T-helper 9 cell (primary cell): ENCODE measurements around the gene FADS3.

Source experiments
- DNase-seq: peaks from one replicate; pipeline ENCODE4 v3.0.0-alpha.2; 2020

Gene FADS3

DNA sequence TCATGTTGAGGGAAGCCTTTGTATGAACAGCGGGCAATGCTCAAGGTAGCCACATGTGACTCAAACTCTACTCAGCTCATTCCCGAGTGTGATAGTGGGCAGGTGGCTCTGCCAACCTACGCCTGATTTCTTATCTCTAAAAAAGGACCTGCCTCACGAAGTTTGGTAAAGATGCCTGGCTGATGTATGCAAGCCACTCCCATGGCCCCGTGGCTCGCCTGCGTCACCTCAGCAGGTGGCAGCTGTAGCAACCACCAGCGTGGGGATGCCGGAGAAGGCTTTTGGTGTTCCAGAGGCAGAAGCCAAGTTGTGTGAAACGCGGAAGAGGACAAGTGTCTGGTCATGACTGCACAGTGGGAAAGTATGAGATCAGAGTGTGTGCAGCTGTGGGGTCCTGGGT, 57.9 kb downstream of the FADS3 start:
- peak; percentile 40 for DNase-seq

DNA sequence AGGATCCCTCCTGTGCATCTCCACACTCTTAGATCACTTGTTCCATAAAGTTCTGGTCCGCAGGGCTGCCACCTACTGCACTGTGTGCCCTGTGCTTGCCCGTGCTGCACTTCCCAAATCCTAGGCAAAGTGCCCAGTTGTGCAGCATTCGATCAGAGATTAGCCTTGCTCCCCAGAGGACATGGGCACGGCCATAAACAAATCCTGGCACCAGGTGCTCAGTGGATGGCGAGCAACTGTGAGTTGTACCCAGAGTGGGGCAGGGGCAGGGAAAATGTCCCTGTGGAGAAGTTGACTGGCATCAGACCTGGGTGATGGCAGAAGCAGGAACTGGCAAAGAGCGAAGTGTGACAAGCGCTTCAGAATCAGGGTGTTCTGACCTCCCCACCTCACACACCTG, 58.6 kb downstream of the FADS3 start:
- no peak for DNase-seq

DNA sequence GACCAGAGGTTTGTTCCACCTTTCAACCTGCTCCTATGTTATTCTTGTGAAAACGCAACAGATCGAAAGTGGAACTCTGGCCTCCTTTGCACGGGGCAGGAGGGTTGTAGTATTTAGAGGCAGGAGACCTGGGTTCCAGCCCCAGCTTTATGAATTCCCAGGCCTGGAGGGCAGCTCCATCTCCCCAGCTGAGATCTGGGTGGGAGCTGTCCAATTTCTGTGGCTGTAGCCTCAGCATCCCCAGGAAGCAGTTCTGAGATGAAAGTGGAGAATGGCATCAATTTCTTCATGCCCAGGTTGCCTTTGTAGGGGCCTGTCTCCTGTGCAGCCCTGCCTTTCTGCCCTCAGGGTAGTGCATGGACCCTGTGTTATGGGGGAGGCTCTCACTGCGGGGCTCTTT, 59.1 kb downstream of the FADS3 start:
- DNase-seq = no peak

DNA sequence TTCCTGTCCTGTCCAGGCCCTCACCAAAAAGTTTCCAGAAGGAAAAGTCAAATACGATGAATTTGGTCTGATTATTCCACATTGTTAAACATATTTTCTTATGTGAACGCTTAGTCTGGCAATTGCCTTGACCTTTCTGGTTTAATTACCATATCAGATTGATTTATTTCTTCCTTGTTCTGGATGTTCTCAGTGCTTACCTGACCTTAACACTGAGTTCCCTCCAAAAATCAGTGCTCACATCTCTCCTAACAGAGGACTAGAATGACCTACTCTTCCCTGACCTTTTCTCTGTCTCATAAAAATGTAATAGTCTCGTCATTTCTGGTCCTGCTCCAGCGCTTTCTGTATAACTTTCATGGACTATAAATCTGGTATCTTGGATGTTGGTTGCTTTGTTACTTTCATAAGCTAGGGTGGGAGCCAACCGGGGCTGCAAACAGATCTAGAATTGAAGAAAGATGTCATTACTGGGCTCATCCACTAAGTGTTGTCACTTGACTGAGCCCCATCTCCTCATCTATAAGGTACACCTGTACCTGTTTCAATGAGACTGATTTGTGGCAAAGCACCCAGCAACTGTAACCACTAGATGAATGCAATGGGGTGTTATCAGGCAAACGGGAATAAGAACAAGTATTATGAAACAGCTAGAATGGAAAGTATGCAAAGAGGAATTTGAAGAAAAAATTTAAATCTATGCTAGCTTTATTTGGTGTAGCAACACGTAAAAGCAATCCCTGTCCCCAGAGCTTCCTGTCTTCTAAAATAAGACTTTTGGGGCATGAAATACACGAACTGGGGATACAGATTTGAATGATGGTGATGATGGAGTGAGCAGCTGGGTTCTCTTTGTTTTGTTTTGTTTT, 60.9 kb downstream of the FADS3 start:
- DNase-seq = no peak

DNA sequence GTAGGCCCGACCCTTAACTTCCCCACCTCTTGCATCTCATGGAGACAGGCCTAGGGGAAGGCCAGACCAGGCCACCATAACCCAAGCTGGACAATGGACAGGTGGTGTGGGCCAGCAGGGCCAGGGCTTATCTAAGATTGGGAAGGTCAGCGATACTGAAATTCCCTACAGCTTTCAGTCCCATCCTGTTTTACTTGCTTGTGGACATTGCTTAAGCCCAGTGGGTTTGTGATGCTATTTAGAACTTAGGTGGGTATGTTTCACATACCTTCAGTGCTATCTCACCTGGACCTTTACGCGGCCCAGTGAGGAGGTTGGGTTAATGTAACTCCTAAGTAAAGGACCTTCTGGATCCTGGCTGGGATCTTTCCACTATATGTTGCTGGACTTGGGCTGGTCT, 61.5 kb downstream of the FADS3 start:
- no peak for DNase-seq

DNA sequence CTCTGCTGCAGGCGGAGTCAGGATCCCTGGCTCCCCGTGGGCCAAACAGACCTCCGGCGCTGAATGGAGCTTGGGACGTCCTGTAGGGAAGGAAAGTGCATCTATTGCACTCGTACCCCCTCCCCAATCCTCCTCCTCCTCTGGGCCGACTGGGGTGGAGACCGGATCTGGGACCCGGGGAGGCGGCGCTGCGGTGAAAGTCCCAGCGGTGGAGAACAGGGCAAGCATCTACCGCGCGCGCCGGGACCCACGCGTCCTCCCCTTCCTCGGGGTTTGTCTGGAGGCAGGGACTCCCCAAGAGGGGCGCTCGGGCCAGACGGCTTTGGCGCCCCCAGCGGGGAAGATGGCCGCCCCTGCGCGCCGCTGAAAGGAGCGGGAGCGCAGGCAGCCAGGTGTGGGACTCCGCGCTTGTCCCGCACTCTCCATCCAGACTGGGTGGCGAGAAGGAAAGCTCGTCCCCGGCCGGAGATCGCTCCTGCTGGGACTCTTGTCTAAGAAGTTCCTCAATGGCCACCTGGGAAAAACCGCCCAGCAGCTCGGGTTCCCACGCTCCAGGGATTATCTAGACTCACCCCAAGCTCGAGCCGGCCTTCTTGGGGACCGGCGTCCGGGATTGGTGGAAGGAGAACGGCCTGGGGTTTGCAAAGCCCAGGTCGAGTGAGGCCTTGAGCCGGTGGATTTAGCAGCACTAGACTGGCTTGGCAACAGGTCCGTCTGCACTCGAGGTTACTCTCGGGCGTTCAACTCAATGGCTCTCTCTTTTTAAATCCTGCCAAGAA, 62.5 kb downstream of the FADS3 start:
- DNase-seq = peak; percentile 50

DNA sequence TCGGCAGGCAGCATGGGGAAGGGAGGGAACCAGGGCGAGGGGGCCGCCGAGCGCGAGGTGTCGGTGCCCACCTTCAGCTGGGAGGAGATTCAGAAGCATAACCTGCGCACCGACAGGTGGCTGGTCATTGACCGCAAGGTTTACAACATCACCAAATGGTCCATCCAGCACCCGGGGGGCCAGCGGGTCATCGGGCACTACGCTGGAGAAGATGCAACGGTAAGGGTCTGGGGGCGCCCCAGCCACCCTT, 63.0 kb downstream of the FADS3 start:
- DNase-seq = no peak

DNA sequence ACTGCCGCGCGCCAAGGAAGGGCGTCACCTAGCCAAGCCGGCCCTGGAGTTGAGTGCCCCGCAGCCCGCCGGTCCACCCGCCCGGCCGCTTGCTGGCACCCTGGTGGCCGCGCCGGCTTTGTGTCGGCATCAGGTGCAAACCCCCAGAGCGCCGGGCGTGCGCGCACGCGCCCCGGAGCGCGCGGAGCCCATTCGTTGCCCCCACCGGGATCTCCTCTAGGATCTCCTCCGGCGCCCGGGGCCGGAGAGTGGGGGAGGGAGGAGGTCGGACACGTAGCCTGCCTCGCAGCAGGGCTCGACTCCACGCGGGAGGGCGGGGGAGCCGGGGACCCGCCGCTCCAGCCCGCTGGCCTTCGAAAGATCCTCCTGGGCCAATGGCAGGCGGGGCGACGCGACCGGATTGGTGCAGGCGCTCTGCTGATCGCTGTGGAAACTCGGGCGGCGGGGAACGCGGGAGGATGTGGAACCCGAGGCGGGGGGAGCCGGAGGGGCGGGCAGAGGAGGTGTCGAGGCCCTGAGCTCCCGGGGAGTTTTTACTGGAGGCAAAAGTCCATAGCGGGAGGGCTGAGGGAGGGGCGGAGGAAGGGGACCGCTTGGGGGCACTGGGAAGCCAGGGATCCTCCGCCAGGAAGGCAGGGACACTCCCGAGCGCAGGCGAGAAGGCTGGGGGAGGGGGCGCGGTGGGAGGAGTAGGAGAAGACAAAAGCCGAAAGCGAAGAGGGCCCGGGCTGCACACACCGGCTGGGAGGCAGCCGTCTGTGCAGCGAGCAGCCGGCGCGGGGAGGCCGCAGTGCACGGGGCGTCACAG, 63.6 kb downstream of the FADS3 start, which contains the start of gene FADS2:
Gene FADS2 (plus strand): TSS at position 730 of the 808 bp plus-strand sequence. CDS start 91 bp downstream, outside the sequence.
- DNase-seq = peak; percentile 81

DNA sequence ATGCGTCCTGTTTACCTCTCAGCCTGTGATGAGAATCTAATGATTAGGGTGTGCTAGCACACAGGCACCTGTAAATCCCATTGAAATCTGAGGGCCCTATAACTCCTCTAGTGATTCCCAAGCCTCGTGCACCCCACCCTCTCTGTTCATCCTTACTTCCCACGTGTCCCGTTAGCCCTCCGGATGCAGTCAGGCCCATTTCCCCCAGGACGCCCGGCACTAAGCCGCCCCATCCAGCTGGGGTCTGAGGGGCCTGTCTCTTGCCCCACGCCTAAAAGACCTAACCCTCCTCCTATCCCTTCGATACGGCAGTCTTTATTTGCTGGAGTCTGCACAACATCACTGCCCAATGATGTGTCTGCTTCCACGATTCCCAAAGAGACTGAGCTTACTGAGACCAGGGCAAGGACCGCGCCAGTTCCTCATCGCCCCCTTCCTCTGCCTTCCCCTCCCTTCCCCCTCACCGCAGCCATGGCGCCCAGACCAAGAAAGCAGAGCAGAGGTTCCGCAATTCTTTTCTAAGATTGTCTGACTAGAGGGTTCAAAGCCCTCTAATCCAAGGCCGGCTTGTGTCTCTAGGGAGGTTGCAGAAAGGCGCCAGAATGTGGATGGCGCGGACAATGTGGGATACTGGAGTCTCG, 64.3 kb downstream of the FADS3 start:
- no peak for DNase-seq
